Measurements from ENCODE around the gene SIGLEC1.
A peak's percentile ranks its signal among the peaks of the same experiment; 100 is the strongest.

Gene SIGLEC1

DNA sequence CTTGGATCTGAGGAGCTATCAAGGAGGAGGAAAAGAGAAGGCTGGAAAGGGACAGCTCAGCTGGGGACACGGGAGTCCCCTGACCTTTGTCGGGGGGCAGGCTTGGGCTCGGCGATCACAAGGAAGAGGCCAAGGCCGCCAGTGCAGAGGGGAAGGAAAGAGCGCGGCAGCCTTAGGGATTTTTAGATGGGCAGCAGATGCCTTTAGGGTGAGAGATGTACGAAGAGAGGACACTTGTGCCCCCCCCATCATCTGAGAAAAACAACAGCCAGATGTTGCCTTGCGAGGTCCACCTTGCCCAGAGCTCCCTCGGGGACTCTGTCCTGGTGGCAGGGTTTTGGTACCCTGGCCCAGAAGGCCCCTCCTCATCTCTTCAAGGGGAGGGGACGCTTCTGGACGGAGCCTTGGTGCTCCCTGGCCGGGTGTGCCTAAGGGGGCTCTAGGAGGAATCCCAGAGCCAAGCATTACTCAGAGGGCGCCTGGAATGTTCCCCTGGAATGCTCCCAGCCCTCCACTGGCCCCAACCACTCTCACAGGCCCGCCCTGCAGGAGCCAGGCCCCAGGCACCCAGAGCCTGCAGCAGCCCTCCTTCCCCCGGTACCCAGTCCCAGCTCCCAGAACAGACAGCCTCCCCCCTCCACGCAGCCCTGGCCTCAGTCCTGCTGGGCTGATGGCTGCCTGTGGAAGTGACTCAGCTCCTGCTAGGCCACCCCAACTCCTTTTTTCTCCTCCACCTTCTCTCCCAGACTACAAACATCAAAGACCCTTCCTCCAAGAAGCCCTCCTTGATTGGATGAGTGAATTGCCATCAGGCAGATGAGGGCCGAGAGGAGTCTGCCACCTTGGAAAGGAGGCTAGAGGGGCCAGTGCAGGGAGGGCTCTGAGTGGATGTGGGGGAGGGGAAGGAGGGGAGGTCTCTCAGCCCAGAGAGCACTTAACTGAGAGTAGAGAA, 32.4 kb downstream of the SIGLEC1 start:
- no peak for DNase-seq (ENCODE audit: low spot score)

DNA sequence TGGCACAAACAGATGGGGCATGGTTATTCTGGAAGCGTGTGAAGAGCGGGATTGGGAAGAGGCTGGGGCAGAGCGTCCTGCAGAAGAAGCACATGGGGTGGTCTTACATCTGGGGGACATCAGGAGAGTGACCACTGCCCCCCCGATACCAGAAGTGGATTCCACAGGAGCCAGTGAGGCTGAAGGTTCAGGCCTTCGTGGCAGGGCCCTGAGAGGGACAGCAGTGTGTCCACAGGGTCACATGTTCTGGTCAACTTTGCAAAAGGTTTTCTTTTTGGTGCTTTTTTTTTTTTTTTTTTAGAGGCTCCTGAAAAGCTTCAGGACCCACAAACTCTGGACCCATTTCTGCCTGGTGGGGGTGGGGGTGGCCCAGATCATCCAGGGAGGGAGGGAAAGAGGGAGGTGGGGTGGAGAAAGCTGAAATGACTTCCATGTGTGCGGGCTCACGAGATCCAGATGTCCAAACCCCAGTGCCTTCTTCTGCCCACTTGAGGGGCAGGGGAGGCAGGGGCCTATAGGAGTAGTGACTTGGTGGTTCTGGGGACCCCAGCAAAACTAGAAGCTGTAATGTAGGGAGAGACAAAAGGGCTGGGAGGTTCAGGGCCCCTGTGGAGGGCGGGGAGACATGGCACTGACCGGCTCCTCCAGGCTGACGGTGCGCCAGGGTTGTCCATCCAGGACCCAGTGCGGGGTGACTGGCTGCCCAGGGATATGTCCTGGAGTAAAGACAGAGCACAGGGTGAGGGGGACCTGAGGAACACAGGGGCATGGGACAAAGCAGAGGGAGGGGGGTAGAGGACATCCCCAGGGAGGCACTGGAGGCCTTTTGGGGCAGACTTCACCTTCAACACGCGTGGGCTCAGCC, 33.3 kb downstream of the SIGLEC1 start:
- DNase-seq (ENCODE audit: low spot score): no peak

DNA sequence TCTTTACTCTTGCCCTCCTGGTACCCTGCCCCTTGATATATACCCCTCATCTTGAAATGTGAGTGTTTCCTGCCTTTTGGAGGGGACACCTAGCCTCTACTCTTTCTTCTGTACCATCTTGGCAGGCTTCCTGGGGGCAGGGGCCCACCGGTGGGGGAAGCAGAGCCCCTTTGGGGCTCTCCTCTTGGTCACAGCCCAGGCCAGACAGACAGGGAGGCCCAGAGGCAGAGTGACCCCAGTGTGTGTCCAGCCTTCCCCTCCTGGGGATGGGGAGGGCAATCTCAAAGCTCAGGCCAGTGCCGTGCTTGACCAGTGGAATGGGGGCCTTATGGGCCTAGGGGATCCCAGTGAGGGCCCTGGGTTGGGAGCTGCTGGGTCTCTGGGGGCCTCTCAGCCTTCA, 34.2 kb downstream of the SIGLEC1 start:
- no peak for DNase-seq (ENCODE audit: low spot score)

DNA sequence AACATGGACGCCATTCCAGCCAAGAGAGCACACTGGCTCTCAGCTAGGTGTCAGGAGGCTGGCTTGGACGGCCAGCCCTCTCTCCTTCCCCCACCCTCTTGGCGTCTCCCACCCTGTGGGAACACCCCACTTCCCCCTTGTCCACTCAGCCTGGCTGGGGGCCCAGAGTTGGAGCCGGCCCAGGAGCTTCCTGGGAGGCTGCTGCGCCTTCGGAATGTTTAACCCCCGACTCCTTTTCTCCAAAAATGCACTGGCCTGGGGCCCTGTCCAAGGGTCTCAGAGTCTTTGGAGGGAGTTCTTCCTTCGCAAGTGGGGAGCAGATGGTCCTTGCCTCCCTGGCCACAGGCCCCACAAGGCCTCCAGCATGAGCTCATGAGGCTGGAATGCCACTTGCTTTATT, 34.7 kb downstream of the SIGLEC1 start:
- no peak for DNase-seq (ENCODE audit: low spot score)

DNA sequence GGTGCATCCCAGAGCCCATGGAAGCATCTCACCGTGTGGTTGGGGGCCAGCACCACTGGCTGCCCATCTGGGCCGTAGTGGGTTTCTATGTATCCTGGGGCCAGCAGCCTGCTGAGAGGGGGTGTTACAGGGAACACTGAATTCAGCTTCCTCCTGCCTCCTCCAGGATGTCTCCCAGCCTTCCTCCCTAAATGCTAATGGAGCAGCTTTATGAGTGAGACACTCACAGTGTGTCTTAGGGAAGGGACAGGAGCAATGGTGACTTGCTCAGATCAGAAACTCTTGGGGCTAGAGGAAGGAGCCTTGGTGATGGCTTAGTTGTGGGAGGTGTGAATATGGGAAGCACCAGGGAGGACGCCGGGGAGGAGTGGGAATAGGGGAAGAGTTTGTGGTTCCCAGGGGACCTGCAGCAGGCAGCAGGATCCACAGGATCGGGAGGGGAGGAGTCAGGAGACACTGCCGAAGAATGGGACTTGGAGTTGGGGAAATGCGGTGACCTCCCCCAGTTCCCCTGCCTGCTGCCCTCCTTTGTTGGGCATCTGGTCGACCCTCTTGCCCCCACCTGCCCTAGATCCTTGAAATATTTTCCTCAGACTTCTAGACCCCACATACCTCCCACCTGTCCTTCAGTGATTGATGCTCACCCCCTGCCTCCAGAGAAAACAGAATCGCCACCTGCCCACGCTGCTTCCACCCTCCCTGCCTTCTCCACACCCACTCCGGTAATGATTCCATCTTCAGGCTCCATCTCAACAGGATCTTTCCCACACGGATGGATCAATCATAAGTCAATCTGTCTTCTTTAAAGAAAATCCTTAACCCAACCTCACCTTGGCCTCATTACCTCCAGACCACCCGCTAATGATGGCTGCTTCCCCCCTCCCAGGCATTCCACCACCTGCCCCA, 37.2 kb downstream of the SIGLEC1 start:
- DNase-seq (ENCODE audit: low spot score): no peak

DNA sequence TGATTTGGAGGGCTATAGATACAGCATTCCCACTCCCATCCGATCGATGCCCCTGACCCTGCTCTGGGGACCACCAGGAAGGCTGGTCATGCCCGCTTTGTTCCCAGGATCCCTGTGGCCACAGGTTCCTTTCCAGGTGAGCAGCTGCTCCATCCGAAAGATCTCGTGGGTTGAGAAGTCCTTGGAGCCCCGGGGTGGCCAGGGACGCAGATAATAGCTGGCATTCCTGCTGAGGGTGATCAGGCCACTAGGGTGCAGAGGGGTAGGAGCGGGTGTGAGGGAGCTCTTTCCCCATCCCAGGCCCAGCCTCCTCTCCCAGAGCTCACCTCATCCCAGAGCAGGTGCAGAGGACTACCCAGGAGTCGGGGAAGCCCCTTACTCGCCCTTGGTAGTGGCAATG, 38.0 kb downstream of the SIGLEC1 start:
- DNase-seq (ENCODE audit: low spot score): no peak

DNA sequence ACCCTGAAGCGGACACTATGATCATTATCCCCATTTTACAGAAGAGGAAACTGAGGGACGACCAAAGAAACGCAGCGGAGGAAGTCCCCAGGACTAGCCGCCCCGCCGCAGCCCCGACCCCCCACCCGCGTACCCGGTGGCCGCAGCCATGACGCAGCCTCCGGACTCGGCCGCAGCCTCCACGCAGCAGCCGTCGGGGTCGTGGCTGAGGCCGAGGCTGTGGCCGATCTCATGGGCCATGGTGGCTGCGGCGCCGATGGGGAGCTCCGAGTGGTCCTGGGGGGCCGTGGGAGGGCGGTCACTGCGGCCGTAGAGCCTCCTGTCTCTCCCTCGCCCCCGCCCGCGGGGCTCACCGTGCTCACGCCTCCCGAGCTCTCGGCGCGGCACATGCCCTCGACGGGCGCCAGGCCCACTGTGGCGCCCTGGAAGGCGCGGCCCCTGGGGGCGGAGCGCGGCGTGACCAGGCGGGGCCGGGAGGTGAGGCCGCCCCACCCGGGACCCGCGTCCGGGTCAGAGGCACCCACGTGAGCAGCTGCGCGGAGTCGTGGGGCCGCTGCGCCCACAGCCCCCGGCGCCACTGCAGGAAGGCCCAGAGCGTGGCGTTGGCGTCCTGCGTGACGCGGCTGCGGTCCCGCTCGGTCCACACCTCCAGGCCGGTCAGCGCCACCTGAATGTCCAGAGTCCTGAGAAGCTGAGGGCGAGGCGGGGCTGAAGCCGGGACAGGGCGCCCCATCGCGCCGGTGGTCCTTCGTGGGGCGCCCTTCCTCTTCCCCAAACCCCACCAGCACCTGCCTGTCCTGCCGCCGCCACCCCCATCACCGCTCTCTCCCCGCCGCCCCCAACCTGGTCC, 39.0 kb downstream of the SIGLEC1 start:
- no peak for DNase-seq (ENCODE audit: low spot score)

DNA sequence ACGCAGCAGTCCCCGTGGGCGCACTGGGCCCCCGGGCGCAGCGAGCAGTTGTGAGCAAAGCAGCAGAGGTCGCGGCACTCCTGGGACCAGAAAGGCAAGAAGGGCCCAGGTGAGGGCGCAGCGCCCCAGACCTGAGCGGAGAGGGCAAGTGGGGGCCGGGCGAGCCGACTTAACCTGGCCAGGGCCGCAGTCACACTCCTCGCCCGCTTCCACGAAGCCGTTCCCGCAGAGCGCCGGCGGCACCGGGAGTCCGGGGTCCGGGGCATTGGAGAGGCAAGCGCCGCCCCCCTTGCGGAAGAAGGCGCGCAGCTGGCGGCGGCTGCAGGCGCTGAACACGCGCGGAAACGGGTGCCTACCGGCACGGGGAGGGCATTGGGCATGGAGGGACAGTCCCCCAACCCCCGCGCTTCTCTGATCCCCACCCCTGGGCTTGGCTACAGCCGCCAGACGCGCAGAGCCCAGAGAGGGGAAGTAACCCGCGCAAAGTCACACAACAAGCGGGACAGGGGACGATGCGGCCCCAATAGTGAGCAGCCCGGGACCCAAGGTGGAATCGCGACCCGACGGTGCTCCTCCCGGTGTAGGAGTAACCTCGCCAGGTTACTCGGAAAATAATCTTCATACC, 39.7 kb downstream of the SIGLEC1 start:
- peak; percentile 41 for DNase-seq (ENCODE audit: low spot score)

DNA sequence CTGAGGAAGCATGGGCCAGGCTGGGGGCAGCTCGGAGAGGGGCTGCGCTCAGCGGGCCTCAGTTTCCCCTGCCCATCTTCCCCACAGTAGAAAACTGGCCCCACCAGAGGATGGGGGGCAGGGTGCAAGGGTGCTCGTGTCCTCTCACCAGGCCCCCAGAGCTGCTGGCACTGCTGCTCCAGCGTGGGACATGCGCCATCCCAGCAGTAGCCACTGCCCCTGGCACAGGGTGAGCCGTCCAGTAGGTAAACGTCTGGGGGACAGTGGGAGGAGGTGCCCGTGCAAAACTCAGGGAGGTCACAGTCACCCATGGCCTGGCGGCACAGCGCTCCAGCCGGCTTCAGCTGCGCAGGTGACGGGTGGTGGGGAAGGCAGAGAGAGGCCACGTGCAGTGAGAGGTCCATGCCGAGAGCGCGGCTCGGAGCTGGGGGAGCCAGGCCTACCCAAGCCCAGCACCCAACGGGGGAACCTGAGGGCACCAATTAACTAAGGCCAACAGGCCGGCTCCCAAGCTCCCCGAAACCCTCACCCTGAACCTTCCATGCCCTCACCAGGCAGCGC, 40.3 kb downstream of the SIGLEC1 start:
- DNase-seq (ENCODE audit: low spot score): no peak

DNA sequence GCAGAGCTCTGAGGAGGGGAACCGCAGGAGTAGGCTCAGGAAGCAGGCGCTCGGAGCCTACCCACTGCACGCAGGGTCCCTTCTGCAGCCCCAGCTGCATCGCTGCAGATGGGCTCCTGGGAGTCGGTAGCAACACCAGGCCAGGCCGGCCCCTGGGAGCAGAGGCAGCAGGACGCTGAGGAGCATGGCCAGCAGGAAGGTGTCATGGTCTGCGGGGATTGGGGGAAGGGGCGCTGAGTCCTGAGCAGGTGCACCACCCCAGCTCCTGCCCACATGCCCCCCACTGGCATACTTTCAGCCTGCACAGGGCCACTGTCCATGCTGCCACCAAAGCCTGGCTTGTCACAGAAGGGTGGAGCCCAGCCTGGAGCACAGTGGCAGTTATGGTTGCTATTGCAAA, 41.5 kb downstream of the SIGLEC1 start:
- no peak for DNase-seq (ENCODE audit: low spot score)

DNA sequence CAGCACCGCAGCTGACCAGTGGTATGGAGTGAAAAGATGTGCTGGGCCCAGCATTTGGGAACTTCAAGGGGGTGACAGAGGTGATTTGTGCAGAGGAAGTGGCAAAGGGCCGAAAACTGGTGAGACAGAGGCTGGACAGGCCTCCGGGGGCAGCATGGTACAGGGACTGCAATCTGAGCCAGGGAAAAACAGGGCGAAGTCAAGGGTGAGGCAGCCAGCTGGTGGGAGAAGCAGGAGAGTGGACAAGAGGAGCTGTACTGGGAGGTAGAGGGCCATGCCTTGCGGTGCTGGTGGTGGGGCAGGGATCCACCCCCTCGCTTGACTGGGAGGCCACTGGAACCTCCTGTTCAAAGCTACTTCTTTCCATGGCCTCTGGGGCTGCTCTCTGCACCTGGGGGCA, 41.9 kb downstream of the SIGLEC1 start:
- peak; percentile 47 for DNase-seq (ENCODE audit: low spot score)

DNA sequence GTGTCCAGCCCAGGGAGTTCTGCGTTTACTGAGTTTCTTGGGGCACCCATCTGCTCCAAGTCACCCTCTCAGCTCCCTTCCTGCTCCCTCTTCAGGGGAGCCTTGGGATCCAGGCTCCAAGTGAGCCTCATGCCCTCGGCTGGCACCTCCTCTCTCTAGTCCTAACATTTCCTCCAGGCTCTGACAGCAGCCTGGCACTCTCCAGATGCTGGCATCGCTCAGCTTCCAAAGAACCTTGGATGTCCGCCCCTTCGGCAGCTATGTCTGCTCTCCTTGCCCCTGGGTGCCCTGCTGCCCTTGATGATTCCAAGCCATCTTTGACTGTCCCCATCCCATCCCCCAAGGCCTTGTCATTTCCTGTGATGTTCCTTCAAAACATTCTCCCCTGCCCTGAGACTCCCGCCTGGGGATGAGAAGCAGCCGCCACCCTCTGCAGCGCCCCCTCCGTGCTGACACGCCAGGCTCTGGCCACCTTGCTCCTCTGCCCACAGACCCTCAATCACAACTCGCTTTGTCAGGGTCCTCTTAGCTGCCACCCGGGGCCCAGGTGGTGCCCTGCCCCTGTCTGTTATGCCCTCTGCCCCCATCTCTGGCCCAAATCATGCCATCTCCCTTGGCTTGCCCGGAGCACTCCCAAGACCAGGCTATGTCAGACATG, 42.6 kb downstream of the SIGLEC1 start:
- DNase-seq (ENCODE audit: low spot score): no peak

DNA sequence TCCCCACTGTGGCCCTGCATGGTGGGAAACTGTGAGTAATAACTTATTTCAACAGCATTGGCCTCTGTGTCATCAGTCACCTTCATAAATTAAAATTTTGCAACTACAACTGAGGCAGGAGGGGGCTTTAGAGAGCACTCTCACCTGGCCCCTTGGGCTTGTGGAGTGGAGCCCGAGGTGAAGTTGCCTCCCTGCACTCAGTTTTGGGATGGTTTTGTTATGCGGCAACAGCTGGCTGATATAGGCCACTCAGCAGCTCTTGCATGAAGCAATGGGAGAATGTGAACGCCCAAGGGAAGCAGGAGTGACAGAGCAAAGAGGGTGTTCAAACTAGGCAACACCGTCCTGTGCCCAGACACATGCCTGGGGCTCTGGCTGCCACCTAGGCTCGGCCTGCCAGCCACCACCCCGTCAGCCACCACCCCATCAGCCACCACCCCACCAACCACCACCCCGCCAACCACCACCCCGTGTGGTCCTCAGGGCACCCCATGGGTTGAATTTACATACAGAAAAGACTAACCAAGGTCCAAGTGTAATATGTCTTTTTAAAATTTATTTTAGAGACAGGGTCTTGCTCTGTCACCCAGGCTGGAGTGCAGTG, 44.9 kb downstream of the SIGLEC1 start:
- DNase-seq (ENCODE audit: low spot score): no peak

DNA sequence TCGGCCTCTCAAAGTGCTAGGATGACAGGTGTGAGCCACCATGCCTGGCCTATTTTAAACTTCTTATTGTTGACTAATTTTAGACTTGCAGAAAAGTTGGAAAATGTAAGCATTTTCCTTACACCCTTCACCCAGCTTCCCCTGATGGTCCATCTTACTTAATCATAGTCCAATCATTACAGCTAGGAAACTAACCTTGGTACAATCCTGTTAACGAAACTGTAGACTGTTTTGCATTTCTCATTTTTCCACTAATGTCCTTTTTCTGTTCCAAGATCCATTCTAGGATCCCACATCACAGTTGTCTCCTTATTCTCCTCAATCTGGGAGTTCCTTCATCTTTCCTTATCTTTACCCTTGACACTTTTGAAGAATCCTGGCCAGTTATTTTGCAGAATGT, 48.5 kb downstream of the SIGLEC1 start:
- no peak for DNase-seq (ENCODE audit: low spot score)

DNA sequence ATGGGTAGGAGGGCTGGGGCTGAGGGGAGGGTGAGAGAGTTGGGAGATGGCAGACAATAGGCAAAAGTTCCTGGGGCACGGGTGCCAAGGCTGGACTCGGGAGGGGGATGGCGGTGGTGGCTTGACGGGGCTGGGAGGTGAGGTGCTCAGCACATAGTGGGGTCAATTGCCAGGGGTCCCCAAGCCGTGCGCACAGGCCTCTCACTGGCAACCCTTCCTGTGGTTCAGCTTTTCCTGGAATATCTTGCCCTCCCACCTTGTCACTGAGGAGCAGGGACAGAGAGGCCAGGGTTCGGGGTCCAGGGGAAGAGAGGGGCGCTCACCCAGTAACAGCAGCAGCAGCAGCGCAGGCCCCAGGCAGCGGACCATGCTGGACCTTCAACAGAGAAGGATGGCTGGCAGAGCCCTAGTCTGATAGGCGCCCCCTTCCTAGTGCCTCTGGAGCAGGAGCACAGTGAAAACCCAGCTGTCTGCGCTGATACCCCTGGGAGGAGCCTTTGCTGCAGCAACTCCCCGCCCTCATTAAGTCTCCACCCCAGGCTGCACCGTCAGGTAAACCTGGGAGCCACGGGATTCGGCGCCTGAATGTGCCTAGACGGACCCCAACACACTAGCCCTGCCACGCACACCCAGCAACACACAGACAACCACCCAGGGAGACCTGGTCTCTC, 49.2 kb downstream of the SIGLEC1 start, which contains the start of gene GFRA4:
GFRA4 (minus strand) TSS at position 369 of the 671 bp plus-strand sequence; CDS start at position 369, 0 bp downstream.
- DNase-seq (ENCODE audit: low spot score): peak; percentile 75

All from iPS-NIHi11 (cell line).